ENCODE results near the gene TEKT3. TPM values are rescaled to one million over a fixed set of nuclear protein-coding genes. Genes with fewer than 3 reads are reported as not detected.

The TEKT3 gene
- total and polyA plus RNA-seq, 2 donors (not counting 3 experiments of a cell fraction or from before 2014, with no cell fraction given), result 0.28 TPM; not detected in 1

DNA sequence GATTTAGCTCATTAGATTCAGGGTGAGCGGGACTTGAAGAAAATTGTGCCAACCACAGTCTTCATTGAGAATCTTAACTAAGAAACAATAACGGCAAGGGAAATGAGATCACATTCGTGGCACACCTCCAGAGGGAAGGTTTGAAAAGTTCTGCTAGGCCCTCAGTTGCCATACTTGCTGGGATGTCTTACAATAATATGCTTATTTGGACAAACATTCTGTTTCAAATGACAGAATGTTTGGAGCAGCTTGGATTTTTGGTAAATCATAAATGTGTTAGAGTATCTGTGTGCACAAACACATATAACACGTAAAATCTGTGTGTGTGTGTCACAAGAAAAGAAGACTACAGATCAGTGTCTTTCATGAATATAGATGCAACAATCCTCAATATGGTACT lies 24.6 kb upstream of the TEKT3 start:
- no peak overlapping the region for H3K4me2 ChIP-seq (ENCODE audit: insufficient read depth, low read length)
- ChIA-PET CTCF (interaction anchor here (1.0 kb wide), 1 partner anchor 14 kb away, joined by 4 read pairs; no protein-coding TSS in a partner anchor), POLR2A (no interaction called here)
- H3K9me3 ChIP-seq (replicated peaks; ENCODE audit: control insufficient read depth, insufficient read depth, low read length), result no peaks in the 10 kb centered on the region
- no peaks in the 10 kb centered on the region for H3K9me1 ChIP-seq (replicated peaks; ENCODE audit: control insufficient read depth, extremely low read depth, insufficient read depth, low read length)
- FAIRE-seq (no peak), DNase-seq (ENCODE audit: low read depth, low spot score) (no peak)
- H3K4me3 ChIP-seq (replicated peaks in 1 of 3; ENCODE audit: insufficient read depth in 1 of 3, low read depth in 1 of 3, low read length in 3 of 3), result no peak overlapping the region
- H3K4me1 ChIP-seq (ENCODE audit: control insufficient read depth, extremely low read depth, insufficient read depth, low read length), result no peaks in the 10 kb centered on the region
- dilution Hi-C loops (cut with MboI; ENCODE audit: extremely low pct_ligation_motif_present, low sequenced_read_pairs), result no loop called here
- H3K79me2 ChIP-seq (ENCODE audit: control insufficient read depth, insufficient read depth, low read length), result no peaks in the 10 kb centered on the region
- no peak overlapping the region for H2AFZ ChIP-seq (ENCODE audit: low read depth, low read length)
- no peak overlapping the region for H3K9ac ChIP-seq (replicated peaks; ENCODE audit: extremely low read depth, insufficient read depth, low read length)
- H4K20me1 ChIP-seq (replicated peaks; ENCODE audit: control insufficient read depth, extremely low read depth, insufficient read depth, low read length), result no peaks in the 10 kb centered on the region
- intact Hi-C loops (cut with micrococcal nuclease), result no loop called here
- H3K36me3 ChIP-seq (ENCODE audit: control insufficient read depth in 2 of 2, extremely low read depth in 1 of 2, insufficient read depth in 2 of 2, low read length in 2 of 2), result no peaks in the 10 kb centered on the region
- H3K27me3 ChIP-seq (ENCODE audit: control insufficient read depth in 2 of 2, insufficient read depth in 2 of 2, low read length in 2 of 2), result peaks cover 5 to 6% of the 10 kb centered on the region in 2 experiments
- no peak overlapping the region for H3K27ac ChIP-seq (ENCODE audit: insufficient read depth, low read depth, low read length)
- TF ChIP-seq GATA2 (IDR thresholded peaks at IDR 0.05; ENCODE audit: insufficient read depth, insufficient read length, low read depth, low read length), result no peak
- no peak for TF ChIP-seq POLR2A (IDR thresholded peaks at IDR 0.05; ENCODE audit: low read depth, low read length)
- TF ChIP-seq MYC (IDR thresholded peaks at IDR 0.05; ENCODE audit: low read depth, low read length), result no peak
- TF ChIP-seq EZH2 (IDR thresholded peaks at IDR 0.05; ENCODE audit: borderline replicate concordance, low read depth, low read length, severe bottlenecking), result no peak
- TF ChIP-seq, protein P1, sequence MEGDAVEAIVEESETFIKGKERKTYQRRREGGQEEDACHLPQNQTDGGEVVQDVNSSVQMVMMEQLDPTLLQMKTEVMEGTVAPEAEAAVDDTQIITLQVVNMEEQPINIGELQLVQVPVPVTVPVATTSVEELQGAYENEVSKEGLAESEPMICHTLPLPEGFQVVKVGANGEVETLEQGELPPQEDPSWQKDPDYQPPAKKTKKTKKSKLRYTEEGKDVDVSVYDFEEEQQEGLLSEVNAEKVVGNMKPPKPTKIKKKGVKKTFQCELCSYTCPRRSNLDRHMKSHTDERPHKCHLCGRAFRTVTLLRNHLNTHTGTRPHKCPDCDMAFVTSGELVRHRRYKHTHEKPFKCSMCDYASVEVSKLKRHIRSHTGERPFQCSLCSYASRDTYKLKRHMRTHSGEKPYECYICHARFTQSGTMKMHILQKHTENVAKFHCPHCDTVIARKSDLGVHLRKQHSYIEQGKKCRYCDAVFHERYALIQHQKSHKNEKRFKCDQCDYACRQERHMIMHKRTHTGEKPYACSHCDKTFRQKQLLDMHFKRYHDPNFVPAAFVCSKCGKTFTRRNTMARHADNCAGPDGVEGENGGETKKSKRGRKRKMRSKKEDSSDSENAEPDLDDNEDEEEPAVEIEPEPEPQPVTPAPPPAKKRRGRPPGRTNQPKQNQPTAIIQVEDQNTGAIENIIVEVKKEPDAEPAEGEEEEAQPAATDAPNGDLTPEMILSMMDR (IDR thresholded peaks at IDR 0.05; ENCODE audit: extremely low read depth in 1 of 2, insufficient read depth in 1 of 2, low read depth in 1 of 2, low read length in 2 of 2), result no peak
- no peak for TF ChIP-seq POLR2AphosphoS5 (IDR thresholded peaks at IDR 0.05; ENCODE audit: insufficient read depth, low read depth, low read length)
- TF ChIP-seq, protein P2, sequence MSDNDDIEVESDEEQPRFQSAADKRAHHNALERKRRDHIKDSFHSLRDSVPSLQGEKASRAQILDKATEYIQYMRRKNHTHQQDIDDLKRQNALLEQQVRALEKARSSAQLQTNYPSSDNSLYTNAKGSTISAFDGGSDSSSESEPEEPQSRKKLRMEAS (IDR thresholded peaks at IDR 0.05; ENCODE audit: insufficient read depth, insufficient read length), result no peak
- no peak for TF ChIP-seq FOS (IDR thresholded peaks at IDR 0.05; ENCODE audit: borderline replicate concordance, insufficient read depth, low read length)
- TF ChIP-seq JUN (IDR thresholded peaks at IDR 0.05; ENCODE audit: borderline replicate concordance, insufficient read depth, insufficient read length, low read depth), result no peak
- no TSS peak for BruUV-seq (replicated peaks)
